ENCODE measurements around the gene PHACTR1.

PHACTR1 gene

DNA sequence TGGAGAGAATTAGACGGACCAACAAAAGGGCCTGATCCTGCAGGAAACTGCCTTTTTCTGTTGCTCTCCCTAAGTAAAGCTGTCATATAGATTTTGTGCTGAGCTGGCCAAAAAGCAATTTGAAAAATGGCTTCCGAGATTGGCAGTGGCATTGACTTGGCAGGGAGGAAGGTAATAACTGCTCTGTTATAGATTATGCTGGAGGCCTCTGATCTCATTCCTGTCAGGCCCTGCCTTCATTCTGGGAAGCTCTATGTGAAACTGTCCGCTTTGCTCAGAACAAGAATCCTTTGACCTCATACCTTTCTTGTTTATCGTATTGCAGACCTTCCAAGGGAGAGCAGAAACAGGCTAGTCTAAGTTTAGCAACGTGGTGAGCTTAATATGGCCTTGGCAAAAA lies 234.4 kb downstream of the PHACTR1 start:
- no peak for DNase-seq (ENCODE audit: low read depth in 2 of 2)

DNA sequence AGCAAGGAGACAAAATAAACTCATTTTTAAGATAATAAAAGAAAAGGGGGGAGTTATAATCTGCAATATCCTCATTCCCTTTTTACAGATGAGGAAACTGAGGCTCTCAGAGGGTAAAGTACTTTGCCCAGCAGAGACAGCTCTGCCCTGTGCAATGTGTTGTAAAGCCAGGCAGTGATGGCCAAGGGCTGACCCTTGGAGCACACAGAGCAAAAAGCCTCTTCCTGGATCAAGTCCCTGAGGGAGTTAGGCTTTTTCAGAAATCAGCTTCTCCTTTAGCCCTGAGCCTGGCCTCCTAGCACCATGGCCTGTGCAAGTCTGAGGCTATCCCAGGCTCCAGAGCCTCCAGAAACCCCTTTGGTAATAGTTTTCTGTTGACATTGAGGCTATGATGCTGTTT lies 234.8 kb downstream of the PHACTR1 start:
- DNase-seq (ENCODE audit: low read depth in 2 of 2) = no peak

DNA sequence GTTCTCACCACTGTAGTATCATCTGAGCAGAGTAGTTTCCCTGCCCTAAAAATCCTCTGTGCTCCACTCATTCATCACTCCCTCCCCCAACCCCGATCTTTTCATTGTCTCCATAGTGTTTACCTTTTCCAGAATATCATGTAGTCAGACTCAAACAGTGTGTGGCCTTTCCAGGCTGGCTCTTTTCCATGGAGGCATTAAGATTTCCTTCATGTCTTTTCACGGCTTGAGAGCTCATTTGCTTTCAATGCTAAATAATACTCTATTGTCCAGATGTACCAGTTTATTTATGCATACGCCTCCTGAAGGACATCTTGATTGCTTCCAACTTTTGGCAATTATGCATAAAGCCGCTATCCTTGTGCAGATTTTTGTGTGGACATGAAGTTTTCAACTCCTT lies 235.8 kb downstream of the PHACTR1 start:
- DNase-seq (ENCODE audit: low read depth in 2 of 2) = no peak

DNA sequence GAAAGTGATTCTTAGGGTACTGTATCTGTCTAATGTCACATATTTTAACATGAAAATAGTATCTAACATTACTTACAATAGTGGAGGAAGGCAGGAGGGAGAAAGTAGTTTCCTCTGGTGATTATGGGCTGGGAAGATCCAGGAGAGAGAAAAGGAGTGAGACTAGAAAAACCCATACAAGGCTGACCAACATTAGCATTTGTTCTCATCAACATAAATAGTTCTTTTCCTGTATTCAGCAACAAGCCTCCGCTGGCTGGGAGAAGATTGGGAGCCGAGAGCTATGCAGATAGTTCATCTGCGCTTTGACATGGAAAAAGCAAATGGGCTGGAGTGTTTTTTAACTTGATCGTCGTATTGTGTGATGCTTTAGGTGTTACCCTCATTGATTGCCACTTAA lies 239.4 kb downstream of the PHACTR1 start:
- DNase-seq (ENCODE audit: low read depth in 2 of 2) = no peak

DNA sequence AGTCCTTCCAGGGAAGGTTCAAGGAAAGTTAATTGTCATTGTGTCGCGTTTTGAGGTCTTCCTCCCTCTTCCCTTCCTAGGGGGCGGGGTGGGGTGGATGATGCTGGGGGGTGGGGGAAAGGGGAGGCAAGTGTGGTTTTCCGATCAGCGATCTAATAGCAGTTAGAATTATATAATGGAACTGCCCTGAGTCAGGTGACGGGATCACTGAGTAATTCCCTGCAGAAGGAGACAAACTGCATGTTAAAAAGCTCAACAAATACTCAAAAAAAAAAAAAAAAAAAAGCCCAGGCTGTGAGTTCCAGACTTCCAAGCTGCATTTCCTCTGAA lies 240.4 kb downstream of the PHACTR1 start:
- DNase-seq (ENCODE audit: low read depth in 2 of 2) = no peak

DNA sequence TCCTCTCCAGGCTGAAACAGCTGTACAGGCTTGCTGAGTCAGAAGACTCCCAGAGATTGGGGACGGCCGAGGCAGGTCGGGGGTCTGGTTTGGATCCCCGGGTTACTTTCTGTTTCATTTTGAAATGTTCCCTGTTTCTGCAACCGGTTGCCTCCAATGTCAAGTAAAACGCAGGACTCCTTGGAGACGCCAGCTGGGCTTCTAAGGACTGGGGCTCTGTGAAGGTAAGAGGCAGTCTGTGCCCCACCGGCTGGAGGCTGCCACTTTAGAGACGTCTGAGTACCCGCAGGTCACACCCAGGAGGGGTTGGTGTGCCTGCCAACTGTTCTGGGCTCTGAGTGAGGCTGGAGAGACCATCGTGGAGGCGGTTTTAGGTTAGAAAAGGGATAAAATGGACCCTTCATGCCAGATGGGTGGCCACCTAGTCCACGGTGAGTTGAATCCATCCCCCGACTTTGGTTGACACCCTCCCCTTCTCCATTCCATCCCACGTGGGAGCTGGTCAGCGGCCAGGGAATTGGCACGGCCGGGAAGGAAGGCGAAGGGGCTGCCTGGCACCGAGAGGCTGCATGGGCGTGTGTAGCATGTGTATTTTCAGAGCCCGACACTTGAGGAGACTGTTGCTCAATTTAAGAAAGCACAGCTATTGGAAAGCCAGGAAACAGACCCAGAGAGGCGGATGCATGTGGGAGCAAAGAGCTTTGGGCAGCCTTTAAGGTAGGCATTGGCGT lies 240.9 kb downstream of the PHACTR1 start:
- no peak for DNase-seq (ENCODE audit: low read depth in 2 of 2)

DNA sequence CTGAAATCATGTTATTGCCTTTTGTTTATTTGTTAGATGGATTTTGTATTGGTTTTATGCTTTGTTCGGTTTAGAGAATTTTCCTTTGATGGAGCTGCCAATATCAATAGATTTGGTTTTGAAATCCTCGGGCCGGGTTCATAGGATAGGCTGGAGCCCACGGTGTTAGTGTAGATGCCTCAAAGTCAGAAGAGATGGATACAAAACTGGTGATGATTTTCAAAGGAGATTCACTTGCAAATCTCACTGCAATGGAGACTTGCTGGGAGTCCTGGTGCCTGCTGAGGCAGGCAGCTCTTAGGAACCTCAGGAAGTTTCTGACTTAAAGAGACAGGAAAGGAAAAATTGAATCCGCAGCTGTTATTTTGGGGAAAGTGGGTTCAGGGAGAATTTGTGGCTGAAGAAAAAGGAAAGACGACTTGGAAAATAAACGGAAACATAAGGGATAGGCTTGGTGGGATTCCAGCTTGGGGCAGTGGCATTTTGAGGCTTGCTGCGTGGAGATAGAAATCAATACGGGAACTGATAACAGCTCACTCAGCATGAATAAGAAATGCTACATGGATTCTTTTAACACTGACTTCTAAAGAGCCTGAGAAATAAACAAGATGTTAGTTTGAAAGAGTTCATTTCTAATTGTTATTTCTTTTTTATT lies 241.6 kb downstream of the PHACTR1 start:
- DNase-seq (ENCODE audit: low read depth in 2 of 2) = no peak

DNA sequence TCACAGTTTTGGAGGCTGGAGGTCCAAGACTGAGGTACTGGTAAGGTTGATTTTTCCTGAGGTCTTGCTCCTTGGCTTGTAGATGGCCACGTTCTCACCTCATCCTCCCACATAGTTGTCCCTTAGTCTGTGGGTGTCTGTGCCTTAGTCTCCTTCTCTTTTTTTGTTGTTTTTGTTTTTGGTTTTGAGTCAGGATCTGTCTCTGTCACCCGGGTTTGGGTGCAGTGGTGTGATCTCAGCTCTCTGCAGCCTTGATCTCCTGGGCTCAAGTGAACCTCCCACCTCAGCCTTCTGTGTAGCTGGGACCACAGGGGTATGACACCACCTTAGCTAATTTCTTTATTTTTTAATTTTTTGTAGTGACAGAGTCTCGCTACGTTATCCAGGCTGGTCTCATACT lies 245.2 kb downstream of the PHACTR1 start:
- DNase-seq (ENCODE audit: low read depth in 2 of 2) = no peak

DNA sequence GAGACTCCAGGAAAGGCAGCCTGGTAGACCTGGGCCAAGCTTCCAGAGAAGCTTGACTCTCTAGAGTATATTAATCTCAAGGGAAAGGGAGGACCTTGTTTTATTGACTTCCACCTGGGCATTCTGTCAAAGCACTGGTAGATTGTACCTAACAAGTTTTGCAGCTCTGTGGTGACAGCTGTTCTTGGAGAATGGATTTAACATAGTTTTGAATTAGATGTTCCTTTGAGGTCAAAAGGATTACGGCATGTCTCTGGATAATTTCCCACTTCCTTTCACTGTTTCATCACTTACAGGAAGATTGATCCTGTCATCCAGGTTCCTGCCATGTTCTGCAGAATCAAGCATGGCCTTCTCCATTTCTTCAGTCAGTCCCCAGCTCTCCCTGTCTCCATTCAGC lies 246.0 kb downstream of the PHACTR1 start:
- DNase-seq (ENCODE audit: low read depth in 2 of 2) = no peak

DNA sequence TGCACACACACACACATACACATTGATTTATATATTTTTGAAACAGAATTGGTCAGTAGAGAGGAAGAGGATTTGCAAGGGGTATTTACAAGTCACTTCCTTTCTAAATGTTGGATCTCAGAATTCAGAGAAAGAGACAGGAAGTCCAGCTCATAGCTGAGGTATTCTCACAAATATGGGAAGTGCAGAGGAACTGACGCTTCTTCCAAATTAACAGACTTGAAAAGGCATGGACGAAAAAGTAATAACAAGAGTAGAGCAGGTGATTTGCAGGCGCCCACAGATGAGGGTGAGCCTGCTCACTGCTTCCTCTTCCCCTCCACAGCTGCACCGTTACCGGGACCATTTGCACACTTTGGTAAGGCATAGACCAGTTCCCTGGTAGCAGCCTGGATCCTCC lies 246.4 kb downstream of the PHACTR1 start:
- no peak for DNase-seq (ENCODE audit: low read depth in 2 of 2)

DNA sequence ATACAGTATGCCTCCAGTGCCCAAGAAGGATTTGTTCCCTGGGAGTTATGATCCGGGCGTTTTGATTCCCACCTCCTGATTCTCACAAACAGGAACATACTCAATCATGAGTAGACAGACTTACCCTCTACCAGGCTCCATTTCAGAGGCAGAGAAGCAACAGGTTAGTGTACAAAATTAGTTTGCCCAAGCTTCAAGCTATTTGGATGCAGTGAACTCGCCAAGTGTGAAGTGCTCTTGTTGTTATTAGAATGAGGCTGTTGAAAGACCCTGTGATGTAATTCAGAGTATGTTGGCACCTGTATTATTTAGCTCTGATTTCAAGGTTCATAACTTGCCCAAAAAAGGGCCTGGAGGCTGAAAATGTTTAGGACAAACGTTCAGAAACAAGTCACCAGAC lies 247.0 kb downstream of the PHACTR1 start:
- DNase-seq (ENCODE audit: low read depth in 2 of 2) = no peak

DNA sequence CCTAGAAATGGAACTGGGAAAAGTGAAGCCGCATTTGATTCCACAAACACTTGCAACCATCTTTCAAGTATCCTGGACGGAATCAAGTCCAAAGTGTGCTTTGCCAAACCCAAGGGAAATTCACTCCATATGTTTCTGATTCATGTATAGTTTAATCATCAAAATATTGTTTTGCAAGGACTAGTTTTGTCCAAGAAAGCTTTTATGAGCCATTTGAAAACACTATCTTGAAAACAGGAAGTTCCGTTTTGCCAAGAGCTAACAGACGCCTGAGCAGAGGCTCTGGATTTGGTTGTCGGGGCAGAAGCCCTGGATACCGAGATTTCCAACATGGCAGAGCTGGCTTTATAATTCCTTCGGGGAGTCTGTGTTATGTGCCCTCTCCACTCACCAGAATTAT lies 251.1 kb downstream of the PHACTR1 start:
- DNase-seq (ENCODE audit: low read depth in 2 of 2) = no peak

DNA sequence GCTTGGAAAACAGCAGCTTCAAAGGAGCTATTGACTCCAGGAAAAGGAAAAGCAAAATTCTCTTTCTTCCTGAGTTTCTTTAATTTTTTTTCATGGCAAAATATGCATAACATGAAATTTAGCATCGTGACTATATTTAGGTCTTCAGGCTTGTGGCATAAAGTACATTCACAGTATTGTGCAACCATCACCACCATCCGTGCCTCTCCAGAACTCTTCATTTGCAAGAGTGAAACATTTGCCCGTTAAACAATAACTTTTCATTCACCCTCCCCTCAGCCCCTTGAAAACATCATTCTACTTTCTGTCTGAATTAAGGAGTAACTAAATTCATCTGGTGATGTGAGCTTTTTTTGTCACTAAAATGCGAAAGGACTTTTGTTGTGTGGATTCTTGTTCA lies 251.7 kb downstream of the PHACTR1 start:
- no peak for DNase-seq (ENCODE audit: low read depth in 2 of 2)

DNA sequence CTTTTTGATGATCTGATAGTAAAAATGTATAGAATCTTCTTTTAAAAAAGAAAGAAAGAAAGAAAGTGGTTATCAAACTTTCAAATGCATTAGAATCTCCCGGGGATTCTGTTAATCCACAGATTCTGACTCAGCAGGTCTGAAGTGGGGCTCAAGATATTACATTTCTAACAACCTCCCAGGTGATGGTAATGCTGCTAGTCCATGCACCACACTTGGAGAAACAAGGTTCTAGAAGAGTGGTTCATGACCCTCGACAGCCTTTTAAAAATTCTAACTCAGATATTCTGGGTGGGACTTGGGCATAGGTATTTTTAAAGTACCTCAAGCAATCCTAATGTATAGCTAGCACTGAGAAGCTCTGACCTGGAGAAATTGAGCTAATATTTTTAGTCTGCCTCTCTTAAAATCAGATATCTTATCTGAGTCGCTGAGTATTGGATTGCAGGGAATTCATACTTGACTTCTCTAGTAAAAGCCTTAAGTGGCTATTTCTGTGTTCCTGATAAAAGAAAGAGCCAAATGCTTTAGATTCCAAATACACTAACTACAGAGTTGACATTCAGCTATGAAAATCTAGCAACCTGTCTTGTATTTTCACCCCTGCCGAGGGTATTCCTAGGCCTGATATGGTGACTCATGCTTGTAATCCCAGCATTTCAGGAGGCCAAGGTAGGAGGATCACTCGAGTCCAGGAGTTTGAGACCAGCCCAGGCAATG lies 252.4 kb downstream of the PHACTR1 start:
- no peak for DNase-seq (ENCODE audit: low read depth in 2 of 2)

DNA sequence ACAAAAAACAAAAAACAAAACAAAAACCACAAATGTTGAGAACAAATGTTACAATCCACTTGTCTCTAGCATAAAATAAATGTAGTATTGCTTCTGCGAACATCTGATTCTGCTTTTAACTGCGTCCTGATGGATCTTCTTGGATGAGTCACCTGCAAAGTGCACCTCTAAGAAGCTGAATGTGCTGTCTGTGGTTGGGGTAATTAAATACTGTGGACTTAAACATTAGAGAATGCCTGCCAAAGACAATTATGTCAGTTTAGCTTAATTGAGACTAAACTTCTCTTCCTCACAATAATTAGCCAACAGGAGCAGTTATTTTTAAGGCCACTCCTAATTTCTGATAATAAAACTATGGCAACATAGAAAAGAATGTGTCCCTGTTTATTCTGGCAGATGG lies 253.4 kb downstream of the PHACTR1 start:
- DNase-seq (ENCODE audit: low read depth in 2 of 2) = no peak

DNA sequence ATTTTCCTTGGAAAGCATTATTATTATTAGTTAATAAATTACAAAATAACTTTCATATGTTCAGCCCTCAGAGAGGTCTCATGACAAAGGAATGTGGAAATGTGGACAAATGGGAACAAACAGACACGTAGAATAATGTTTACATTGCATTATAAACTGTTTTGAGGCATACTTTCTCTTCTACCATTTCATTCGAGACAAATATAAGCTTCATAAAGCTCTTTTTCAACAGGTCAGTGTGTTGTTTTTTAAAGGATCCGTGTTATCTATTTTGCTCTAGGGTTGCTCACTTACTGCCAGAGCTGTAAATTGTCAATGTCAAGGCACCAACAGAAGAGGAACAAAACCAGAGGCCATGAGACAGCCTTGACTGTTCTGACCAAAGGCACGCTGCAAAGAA lies 256.8 kb downstream of the PHACTR1 start:
- no peak for DNase-seq (ENCODE audit: low read depth in 2 of 2)

DNA sequence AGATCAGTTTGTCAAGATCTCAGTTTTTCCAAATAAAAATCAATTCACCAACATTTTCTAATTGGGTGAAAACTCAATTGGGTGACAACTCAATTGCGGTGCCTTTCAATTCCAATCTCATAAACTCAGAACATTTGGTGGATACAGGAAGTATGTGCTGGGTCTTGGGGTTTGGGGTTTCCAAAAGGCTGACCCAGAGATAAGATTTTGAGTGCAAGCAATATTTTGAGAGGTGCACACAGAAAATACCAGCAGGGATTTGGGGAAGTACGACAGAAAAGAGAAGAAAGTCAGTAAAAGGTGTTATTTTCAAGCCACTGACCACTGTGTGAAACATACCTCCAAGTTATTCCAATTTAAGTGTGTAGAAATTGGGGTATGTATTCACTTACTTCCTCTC lies 258.0 kb downstream of the PHACTR1 start:
- no peak for DNase-seq (ENCODE audit: low read depth in 2 of 2)

DNA sequence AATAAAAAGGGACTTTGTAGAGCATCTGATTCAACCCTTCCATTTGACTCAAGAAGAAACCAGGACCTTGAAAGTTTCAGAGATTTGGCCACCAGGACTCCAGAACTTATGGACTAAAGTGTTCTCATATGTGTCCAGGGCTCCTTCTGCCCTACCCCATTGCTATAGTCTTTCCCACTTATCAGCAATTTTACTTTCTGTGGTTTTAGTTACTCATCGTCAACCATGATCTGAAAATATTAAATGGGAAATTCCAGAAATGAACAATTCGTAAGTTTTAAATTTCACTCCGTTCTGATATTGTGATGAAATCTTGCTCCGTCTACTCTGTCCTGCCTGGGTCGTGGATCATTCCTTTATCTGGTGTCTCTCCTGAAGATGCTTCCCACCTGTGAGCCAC lies 259.8 kb downstream of the PHACTR1 start:
- DNase-seq (ENCODE audit: low read depth in 2 of 2) = no peak

DNA sequence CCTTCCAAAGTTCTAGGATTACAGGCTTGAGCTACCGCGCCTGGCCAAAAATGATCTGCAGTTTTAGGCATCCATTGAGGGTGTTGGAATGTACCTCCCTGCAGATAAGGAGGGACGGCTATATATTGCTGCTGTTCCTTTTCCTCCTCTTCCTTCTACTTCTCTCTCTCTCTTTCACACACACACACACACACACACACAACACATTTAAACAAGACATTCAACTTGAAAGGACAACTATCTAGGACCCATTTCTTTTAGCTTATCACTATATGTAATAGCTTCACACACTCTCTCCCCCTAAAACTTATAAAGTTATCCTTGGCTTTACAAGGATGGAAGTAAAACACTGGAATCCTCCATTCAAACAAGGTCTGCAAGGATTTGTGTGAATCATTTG lies 260.6 kb downstream of the PHACTR1 start:
- no peak for DNase-seq (ENCODE audit: low read depth in 2 of 2)

DNA sequence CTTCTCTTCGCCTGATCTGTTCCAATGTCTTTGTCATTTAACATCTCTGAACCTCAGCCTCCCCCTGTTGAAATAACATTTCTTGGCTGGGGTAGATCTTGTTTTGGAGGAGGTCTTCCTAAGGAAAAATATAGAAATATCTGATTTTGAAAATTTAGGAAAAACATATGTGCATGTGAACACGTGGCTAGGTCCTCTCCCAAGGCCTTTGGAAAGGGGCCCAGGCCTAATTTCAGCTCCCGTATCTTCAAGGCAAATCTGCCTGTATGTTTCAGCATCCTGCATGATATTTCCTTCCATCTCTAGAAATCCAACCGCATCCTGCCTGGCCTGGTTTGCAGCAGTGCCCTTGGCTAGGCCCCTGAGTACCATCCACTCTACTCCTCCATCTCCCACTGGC lies 261.2 kb downstream of the PHACTR1 start:
- DNase-seq (ENCODE audit: low read depth in 2 of 2) = no peak

DNA sequence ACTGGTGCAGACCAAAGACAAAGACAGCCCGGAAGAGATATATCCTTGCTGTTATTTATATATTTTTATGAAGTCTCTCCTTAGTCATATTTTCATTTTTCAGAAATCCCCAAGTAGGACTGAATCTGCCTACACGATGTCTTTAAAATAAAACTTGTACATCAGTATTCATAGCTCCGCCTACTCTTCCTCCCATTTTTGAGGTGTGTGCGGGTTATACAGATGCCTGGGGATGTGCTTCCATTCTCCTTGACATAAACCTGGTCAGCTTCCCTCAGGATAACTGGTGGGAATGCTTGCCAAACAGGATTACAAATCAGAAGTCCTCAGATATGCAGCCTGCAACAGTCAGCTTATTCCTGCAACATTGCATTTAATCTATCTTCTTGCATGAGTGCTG lies 264.2 kb downstream of the PHACTR1 start:
- no peak for DNase-seq (ENCODE audit: low read depth in 2 of 2)

DNA sequence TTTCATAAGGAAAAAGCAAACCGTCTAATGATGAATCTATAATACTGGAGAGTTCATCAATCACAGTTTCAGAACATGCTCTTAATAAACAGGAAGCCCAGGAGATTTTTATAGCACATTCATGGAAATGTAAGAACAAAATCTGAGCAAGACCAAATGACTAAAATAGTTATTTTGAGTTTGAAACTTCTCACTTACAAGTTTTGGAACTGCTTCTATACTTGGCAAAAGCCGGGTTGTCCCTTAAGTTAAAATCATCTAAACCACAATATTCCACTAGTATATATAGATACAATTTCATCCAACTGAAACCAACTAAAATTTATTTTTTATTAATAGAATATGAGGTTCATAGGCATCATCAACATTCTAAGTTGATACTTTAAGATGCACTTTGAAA lies 268.2 kb downstream of the PHACTR1 start:
- no peak for DNase-seq (ENCODE audit: low read depth in 2 of 2)

DNA sequence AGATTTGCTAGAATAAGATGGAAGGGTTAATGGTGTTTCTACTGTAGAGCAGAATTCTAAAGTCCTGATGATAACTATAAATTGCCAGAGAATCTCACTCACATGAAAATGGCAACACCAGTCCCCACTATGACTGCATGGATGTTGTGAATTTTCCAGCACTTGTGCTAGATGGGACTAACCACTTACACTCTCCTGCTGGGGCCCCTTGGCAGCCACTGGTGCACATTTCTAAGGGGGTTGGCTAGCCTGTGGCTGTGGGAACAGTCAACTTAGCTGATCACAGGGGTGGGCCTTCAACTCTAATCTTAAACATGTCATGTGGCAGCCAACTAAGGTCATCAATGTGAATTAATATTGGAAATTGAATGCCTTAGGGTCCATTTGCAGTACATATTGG lies 271.2 kb downstream of the PHACTR1 start:
- no peak for DNase-seq (ENCODE audit: low read depth in 2 of 2)

Data from stimulated activated CD8-positive, alpha-beta memory T cell treated with anti-CD3 and anti-CD28 coated beads, Interleukin-7, amount 100 ng/mL, for 4 hours (primary cell).